LHCN-M2 (cell line): ENCODE data around the gene ANKRD39. TPM values are rescaled to one million over a fixed set of nuclear protein-coding genes. Genes with fewer than 3 reads are reported as not detected.
A peak's percentile ranks its signal among the peaks of the same experiment; 100 is the strongest.

ENCODE experiments used
- DNase-seq: peaks from one replicate; pipeline ENCODE4 v3.0.0-alpha.2; 2012; ENCODE audit warnings: low read depth
- total RNA-seq: library from RNA; depleted of rRNA; stranded (reverse); fragments of >200 nt; gene quantifications from 2 replicates; pipeline ENCODE4 v1.2.3, GENCODE V29; 2014

ANKRD39 gene
- total RNA-seq, 1 experiment from 2014 or later = 13.2 TPM

DNA sequence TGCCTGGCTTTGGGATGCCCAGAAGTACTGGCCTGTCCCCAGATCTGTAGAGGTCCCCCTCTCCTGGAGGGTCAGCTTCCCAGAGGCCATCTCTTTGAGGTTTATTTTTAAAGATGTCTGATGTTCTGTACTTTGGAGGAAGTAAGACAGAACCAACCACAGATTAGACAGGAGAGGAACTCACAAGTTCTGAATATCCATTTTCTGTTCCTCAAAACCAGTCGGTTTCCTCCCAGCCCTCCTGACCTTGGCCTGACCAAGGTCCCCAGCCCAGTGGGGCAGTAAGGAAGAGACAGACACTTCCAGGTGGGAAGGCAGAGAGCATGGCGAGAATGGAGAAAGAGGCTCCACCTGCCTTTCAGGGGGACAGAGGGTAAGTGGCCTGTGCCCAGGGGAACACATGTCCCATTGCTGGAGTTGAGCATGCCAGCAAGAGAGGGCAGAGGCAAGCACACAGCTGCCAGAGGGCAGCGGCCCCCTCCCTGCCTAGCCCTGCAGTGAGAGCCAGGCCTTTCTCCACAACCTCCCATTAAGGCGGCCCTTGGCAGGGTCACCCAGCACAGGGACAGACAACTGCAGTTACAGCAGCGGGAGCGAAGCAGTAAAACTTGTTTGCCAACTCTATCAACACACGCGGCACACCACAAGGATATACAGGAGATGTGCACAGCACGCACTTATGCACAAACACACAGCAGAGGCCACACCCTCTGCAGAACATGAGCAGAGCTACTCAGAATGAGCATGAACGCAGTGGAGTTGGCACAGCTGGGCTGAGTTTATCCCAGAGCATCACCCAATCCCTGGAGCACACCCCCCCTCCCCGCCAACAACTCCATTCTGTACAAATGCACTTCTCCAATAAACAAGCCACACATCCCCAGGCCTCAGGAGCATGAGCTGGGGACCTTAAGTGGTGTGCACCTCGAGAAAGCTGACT is 30.5 kb upstream of the ANKRD39 start:
- DNase-seq = no peak

DNA sequence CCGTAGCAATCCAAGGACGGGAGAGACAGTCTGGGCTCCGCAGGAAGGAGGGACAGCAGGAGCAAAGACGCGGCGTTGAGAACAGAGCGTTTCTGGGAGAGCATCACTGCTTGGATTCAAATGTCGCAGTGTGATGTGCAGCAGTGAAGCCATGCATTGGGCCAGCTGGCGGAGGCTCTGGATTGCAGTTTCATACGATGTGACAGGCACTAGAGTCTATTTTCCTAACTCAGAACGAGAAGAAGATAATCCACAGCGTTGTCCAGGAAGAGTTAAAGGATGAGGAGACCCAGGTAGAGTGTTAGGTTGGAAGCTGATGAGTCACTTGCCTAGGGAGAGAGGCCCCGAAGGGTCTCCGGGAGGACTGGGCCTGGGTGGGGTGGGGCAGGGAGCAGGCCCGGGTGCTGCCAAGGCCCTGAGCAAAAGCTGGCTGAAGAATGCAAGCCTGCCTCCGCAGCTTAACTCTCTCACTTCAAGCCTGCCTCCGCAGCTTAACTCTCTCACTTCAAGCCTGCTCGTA is 29.7 kb upstream of the ANKRD39 start:
- DNase-seq = no peak

DNA sequence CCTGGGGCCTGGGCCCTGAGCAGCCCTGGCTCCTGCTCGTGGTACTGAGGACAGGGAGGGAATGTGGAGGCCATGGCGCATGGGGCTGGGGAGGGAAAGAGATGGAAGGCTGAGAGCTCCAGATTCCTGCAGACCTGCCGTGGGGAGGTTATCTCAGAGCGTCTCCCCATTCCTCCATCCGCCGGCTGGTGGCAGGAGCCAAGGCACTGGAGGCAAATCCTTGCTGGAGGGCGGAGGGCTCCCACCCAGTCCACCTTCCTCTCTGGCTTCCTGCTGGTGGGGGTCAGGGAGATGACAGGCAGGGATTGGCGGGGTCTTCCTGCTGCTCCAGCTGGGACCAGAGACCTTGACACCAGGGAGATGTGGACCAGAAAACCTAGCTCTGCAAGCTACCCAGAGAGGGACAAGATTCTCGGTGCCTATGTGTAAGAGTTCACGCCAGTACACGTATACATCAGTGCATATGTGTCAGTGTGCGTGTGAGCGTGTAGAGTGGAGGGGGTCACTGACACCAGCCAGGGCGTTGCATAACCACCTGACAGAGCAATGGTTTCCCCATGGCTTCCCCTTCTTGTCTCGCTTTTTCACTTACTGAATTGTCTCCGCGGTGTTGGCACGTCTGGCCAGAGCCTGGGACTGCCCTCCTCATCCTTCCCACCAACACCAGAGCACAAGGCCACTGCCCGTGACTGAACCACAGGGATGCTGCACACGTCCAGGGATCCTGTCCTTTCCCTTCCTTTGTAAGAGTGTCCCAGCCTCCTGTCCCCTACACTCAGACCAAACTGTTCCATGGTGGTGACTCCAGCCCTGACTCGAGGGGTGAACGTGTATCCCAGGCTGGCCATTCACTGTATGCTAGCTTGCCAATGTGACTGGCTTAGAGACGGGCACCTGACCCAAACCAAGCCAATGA is 27.9 kb upstream of the ANKRD39 start:
- no peak for DNase-seq

DNA sequence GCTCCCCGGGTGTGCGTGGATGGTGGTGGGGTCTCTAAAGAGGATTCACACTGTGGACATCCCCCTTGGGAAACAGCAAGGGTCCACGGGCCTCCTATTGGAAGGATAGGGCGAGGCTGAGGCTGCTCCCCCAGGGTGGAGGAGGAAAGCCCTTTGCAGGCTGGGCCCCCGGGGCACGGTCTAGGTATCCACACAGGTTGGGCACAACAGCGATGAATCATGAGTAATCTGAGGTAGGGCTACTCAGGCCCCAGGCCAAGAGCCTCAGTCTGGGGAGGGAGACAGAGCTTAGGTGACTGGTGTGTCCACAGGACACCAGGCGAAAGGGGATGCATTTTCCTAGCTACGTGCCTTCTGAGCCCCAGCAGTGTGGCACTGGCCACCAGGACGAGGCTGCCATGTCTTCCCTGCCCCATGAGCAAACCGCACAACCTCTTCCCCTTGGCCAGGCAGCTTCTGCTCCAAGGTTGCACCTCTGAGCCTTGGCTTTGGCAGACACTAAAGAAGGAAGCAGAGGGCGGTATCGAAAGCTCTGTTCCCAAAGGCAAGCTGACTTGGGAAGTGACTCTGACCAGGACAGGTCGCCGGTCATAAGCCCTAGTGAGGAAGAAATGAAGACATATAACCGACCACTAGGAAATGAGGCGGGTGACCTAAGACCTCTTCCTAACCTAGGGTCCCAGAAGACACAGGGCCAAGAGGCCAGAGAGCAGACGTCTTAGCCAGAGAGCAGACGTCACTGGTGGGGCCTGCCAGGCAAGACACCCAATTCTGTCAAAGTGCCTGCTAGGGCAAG is 26.7 kb upstream of the ANKRD39 start:
- DNase-seq = no peak

DNA sequence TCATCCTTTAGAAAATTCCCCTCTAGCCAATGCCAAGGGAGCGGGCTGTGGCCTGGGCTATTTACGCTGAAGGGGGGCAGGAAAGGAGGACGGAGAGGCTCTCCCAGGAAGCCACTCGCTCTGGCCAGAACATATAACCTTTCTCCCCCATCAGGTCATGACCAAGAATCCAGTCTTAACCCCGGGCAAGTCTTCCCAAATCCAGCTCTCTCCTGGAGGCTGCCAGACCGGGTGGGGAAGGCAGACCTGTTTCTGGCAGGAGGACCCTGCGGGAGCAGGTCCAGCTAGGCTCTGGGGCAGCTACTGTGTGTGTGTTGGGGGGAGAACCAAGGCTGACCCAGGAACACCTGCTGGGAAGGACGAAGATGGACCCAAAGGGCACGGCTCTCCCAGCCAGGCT is 25.5 kb upstream of the ANKRD39 start:
- DNase-seq = no peak

DNA sequence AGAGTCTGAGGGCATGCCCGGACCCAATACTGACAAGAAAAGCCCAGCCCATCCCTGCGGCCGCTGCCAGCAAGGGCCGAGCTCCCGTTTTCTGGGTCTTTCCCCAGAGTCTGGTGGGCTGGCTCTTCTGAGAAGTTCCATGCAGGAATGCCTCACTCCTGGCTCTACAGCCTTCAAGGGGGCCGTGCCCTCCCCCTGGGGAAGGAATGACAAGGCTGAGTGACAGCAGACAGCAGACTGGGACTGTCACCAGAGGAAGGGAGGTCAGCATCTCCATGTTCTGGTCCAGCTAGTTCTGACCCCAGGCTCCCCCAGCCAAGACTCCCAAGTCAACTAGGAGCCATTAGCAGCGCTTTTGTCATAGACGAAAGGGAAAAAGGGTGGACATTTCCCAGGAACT is 25.1 kb upstream of the ANKRD39 start:
- no peak for DNase-seq

DNA sequence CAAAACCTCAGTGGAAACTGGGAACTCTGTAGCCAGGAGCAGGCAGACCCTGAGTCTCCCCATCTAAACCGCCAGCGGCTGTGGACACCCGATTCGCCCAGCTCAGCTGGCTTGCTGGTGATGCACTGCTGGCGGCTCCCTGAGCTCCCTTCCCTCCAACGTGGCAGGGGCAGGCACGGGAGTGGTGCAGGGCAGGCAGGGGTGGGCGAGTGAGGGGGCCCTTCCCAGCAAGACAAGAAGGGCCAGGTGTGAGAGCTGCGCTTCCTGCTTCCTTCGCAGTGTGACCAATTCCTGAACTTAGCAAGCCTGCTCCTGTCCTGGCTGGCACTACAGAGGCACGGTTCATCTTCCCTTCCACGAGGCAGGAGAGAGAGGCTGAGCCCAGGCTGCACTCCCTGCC is 24.4 kb upstream of the ANKRD39 start:
- DNase-seq = no peak

DNA sequence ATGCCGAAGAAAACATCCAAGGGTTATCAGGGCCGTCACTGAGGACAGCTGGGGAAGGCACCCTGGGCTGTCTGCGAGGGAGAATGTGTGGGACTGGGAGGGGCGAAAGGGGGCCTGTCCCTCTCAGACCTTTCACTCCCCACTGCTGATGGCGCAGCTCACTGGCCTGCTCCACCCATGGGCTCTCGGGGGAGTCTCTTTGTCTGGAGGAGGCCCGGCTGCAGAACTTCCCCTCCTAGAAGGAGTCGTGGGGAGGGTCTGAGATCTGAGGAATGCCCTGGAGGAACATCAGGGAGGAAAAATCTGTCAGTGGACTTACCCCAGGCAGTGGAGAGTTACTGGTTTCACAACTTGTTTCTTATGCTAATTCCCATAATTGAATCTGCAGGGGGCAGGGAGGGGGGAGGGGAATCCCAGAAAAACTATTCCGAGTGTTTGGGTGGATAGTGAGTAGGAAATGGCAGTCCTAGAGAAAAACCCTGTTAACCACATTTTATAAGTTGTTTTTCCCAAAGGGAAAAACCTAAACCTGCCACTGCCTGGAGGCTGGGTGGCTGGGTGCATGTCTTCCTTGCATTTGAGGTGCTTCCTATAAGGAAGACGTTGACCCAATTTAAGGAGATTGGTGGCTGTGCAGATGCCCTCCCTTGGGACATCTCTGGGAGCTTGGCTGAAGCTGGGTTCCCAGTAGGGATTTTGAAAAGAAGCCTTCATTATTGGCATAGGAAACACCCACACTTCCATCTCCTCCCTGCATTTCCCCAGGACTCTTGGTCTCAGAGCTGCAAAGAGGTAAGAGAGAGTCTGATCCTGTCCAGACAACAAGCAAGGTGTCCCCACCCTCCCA is 23.8 kb upstream of the ANKRD39 start:
- DNase-seq = no peak

DNA sequence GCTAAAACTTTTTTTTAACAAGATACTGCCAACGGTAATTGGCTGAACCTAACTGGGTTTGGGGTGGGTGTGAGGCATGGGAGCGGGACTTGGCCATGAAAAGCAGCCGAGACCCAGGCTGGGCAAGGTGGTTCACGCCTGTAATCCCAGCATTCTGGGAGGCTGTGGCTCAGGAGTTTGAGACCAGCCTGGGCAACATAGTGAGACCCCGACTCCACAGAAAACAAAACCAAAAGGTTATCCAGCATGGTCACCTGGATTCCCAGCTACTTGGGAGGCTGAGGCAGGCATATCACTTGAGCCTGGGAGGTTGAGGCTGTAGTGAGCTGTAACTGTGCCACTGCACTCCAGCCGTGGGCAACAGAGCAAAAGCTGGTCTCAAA is 23.1 kb upstream of the ANKRD39 start:
- no peak for DNase-seq

DNA sequence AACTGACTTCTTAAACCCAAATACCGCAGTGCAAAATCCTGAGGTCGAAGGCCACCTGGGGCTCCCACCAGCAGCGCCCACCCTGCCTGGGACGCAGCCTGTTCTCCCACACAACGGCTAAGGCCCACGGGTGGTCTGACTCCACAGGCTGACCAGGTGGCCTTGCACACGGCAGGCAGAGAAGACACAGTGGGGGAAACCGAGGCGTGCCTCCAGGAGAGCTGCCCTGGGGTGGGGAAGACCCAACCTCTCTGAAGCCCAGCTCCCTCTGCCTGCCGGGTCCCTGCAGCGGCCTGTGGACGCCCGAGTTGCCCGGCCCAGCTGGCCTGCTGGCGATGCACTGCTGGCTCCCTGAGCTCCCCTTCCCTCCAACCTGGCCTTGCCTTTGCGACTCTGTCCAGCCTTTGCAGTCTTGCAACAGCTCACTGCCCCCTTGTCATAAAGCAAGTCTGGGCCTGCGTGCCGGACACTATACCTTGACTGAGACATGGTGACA is 21.8 kb upstream of the ANKRD39 start:
- no peak for DNase-seq

DNA sequence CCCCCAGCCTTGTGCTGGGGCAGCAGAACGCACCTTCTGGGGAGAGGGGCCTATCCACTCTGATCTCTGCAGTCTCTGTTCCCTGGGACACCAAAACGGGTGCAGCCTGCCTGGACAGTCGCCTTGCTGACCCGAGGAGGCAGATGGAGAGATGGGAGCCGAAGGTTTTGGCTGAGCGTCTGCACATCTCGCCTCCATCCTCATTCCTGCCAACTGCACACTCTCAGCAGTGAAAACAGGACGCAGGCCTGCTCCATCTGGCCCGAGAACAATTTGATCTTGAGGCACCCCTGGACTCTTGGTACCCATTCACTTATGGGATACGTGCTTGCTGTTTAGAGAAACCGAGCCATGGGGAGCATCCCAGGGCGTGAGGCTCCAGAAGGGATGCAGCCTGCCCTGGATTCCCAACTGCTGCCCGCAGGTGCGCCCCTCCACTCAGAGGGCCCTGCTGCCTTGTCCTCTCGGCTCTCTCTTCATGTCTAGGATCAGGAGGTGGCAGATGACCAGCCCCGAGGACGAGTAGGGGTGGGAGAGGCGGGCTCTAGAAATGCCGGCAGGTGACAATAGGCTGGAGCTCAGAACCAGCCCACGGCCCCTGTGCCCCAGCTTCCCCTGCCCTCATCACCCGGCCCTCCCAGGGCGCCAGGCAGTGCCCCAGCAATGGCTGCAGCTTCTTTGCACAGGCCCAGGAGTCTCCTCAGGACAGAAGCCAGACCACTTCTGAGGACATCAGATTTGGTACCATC is 21.2 kb upstream of the ANKRD39 start:
- no peak for DNase-seq

DNA sequence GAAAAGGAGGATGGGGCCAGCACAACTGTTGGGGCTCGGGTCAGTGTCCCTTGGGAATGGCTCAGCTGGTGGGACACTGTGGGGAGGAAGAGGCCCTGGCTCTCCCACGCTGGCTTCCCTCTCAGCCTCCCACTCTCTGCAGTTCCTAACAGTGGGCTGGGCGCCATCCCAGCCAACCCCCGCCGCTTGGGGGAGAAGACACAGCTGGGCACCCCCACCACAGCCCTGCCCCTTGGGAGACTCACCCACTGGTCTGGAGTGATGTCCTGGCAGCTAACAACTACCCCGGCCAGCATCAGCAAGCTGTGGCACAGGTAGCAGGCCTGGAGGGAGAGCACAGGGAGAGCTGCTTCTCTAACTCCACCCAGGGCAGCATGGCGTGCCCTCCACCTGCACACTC is 20.4 kb upstream of the ANKRD39 start:
- DNase-seq = no peak

DNA sequence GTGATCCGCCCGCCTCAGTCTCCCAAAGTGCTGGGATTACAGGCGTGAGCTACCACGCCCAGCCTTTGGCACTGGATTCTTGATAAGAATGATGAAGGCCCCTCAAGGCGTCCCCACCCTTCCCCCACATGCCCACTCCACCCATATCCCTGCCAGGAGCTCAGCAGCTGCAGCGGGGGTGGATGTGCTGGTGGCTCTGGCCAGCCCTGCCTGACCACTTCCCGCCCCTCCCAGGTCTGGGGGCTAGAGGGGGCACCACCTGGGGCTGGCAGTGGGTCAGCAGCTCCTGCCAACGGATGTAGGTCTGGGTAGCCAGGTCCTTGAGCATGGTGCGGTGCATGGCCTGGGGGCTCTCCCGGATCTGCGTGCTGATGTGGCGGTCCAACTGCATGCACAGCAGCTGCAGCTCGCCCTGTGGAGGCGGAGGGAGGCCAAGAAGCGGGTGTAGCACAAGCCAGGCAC is 19.8 kb upstream of the ANKRD39 start:
- DNase-seq = peak; percentile 95

DNA sequence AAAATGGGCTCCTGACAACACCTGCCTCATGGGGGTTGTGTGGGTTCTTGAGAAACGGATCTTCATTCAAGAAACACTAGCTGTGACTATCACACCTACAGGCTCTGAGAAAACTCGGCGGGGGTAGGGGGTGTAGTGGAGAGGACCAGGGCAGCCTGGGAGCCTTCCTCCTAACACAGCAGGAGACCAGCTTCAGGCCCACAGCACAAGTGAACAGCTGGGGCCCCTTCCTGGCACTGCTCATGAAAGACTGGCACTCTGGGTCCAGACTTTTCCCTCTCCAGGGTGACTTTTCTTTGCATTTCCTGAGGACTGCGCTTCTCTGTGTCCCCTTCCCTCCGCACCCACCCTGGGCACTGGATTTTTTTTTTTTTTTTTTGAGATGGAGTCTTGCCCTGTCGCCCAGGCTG is 19.2 kb upstream of the ANKRD39 start:
- DNase-seq = peak; percentile 88

DNA sequence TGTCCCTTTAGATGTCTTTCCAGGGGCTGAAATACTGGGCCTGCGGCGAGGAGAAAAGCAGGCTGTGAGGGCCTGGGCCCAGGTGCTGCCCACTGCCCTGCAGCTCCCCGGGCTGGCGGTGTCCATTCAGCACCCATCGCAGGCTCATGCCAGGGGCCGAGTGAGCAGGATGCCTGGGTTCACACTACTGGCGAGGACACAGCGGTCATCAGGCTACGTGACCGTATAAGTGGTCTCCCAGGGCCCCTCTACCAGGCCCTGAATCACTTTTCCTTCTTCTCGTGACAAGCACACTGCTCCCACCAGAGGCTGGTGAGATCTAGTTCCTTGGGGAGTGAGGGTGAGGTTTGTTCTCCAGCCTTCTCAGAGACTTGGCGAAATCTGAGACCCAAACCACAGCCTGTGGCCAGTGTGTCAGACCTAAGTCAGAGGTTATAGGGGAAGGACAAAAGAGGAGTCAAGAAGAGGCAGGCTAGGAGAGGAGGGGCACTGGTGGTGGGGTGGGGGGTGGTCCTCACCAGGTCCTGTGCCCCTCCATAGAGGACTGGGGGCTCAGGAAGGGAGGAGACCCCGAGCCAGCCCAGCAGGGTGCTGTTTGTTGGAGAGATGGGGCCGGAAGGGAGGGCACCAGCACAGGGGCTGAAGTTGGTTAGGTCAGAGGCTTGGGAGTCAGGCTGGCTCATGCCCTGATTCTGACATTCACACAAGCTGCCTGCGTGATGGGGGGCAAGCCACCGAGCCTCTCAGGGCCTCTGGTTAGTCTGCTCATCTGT is 18.6 kb upstream of the ANKRD39 start:
- peak; percentile 100 for DNase-seq

DNA sequence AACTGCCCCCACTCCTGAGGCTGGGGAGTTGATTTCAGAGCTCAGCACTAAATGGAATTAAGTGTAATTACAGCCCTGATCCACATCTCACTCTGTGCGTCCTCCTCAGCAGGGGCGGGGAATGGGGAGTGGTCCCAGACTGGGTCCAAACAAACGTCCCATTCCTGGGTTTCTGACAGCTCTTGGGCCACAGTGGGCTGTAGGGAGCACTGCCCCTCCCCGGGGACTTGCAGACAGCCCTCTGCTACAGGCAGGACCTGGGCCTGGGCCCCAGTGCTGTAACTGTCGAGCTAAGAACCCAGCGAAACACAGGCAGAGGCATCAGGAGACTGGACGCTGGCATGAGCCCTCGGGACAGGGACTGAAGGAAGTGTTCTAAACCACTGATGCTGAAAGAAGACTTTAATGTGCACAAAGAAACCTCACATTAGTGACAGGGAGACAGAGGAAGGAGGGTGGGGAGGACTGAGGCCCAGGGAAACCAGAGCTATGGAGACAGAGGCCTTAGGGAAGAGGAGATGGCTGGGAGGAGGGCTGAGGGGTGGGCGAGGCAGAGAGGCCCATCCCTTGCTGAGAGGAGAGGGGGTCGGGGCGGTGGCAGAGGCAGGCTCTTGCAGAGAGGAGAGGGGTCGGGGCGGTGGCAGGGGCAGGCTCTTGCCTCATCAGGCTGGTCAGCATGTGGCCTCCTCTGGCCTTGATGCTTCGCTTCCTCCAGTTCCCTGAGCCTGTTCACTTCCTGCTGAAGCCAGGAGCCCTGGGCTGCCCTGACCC is 17.9 kb upstream of the ANKRD39 start:
- DNase-seq = peak; percentile 67

DNA sequence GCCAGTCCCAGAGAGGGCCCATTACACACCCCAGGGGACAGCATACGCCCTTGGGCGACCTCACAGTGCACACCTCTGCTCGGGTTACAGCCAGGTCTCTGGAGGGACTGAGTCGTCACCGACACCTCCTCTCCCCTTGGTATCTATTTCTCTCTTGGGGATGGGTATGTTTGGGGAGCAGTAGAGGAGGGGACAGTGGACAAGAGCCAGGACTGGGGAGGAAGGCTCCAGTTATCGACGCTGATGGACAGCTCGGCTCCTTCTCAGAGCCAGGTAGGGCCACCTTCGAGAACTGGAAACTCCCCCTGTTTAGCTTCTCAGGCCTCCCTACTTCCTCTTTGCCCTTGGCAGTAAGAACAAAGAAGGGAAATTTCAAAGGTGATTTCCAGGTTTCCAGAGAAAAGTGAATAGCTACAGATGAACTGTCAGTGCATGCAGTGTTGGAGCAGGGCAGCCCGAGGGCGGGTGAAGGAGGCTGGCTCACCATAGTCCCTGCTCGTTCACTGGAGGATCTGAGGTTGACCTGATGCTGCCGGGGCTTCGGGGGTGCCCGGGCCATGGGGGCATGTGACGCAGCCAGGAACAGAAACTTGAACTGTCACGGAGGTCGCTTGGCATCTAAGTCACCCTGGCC is 16.5 kb upstream of the ANKRD39 start:
- DNase-seq = no peak
